GM19468 (cell line): ENCODE data around the gene AKT2.
"Not testable (repeated sequence)": the region's sequence is repeated elsewhere in the genome, so short reads cannot be mapped to it uniquely, and the experiment has no call there.

Source experiments
- ATAC-seq: cut with Tn5 transposase; IDR thresholded peaks from one replicate; pipeline ENCODE4 v1.9.1; 2021; ENCODE audit warnings: mild to moderate bottlenecking, moderate library complexity, moderate number of reproducible peaks; ENCODE audit not compliant: unreplicated experiment; ENCODE audit errors: extremely low read depth

The AKT2 gene

DNA sequence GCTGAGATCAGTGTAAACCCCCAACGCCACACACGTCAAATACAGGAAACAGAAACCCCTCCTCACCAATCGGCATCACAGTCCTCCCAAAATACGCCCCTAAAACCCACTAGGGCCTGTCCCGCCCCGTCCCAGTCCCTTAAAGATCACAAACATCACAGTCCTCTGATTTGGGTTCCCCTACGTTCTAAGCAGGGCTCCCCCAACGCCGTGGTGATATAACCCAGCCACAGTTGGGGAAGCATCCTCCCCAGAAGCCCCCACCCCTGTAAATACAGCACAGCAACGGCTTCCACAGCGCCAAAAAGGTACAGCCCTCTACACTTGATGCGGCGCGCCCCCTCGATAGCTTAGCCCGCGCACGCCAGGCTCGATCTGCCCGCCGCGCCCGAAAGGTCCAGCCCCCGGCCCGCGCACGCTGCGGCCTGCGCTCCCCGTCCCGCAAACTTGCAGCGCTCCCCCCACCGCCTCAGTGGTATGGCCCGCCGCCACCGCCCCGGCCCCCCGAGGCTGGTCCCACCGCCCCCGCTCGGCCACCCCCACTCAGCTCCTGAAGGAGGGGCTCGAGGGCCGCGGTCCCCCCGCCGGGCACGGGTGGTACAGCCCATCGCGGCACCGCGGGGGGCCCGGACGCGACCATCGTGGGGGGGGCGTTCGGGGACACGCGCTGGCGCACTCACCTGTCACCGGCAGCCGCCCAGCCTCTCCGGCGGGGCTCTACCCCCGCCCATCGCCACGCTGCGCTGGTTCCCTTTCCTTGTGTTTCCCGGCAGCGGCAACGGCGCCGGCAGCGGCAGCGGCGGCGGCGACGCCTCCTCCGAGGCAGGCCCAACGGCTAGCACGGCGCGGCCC, at the start of gene AKT2:
TSS of gene AKT2 (minus strand) at position 845 of the 852 bp plus-strand sequence. CDS start 20,078 bp downstream, outside the sequence.
- peak; percentile 3 for ATAC-seq

DNA sequence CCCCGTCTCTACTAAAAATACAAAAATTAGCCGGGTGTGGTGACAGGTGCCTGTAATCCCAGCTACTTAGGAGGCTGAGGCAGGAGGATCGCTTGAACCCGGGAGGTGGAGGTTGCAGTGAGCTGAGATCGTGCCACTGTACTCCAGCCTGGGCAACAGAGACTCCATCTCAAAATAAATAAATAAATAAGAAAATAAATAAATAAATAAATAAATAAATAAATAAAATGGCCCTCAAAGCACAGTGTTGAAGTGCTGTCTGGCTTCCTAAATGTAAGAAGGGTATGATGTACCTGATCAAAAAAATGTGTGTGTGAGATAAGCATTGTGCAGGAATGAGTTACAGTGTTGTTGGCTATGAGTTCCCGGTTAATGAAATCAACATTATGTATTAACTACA, 47.9 kb upstream of the AKT2 start:
- ATAC-seq = not testable (repeated sequence)

DNA sequence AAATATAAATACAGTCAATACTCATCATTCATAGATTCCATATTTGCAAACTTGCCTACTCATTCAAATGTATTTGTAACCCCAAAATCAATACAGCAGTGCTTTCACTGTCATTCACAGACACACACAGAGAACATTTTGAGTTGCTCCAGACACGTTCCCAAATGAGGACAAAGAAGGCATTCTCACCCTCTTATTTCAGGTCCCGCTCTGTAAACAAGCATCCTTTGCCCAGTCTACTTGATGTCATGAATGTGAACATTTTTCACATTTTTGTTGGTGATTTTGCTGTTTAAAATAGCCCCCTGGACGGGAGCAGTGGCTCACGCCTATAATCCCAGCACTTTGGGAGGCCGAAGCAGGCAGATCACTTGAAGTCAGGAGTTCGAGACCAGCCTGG, 47.5 kb upstream of the AKT2 start:
- no peak for ATAC-seq

GRCh38 chr19:40331052-40331451, 45.9 kb upstream of the AKT2 start:
- no peak for ATAC-seq

GRCh38 chr19:40326201-40326600, 41.1 kb upstream of the AKT2 start:
- ATAC-seq = no peak

- ATAC-seq = no peak
Observed at GRCh38 chr19:40323705-40324104, 38.6 kb upstream of the AKT2 start.

- ATAC-seq = no peak
Observed at GRCh38 chr19:40322951-40323615, 37.9 kb upstream of the AKT2 start.

DNA sequence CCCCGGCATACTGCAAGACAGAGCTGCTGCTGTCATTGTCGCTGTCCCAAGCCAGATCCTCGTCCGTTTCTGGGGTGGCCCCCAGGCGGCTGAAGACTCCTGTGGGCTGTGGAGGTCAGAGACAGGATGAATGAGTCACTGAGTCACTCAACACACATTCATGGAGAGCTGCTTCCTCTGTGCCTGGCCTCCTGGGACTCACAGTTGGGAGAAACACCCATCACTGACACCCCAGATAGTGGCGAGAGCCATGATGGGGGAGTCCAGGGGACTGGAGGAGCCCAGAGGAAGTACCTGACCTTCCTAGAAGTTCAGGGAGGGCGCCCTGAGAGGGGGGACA, 37.1 kb upstream of the AKT2 start:
- no peak for ATAC-seq

GRCh38 chr19:40321566-40322270, 36.6 kb upstream of the AKT2 start:
- no peak for ATAC-seq

- ATAC-seq = no peak
Observed at GRCh38 chr19:40321076-40321475, 35.9 kb upstream of the AKT2 start.

- no peak for ATAC-seq
Observed at GRCh38 chr19:40320558-40320935, 35.4 kb upstream of the AKT2 start.

GRCh38 chr19:40317338-40317737, 32.2 kb upstream of the AKT2 start:
- no peak for ATAC-seq

GRCh38 chr19:40315812-40316470, 30.8 kb upstream of the AKT2 start:
- no peak for ATAC-seq

- ATAC-seq = no peak
Observed at GRCh38 chr19:40314656-40315055, 29.5 kb upstream of the AKT2 start.

DNA sequence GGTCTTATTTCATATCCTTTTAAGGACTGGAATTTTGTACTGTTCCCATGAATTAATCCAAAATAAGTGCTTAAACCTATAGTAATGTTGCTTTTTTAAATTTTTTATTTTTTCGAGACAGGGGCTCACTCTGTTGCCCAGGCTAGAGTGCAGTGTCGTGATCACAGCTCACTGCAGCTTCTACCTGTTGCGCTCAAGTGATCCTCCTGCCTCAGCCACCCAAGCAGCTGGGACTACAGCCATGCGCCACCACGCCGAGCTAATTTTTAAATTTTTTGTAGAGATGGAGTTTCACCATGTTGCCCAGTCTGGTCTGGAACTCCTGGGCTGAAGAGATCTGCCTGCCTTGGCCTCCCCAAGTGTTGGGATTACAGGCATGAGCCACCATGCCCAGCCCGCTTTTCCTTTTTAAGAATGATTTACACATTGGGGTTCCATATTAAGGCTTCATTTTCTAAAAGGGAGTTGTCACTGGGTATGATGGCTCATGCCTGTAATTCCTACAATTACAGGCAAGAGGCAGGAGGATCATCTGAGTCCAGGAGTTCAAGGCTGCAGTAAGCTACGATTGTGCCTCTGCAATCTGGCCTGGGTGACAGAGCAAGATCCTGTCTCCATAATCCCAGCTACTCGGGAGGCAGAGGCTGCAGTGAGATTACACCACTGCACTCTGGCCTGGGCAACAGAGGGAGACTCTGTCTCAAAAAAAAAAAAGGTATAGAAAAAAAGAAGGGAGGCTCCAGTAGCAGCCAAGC, 28.3 kb upstream of the AKT2 start:
- ATAC-seq = no peak

DNA sequence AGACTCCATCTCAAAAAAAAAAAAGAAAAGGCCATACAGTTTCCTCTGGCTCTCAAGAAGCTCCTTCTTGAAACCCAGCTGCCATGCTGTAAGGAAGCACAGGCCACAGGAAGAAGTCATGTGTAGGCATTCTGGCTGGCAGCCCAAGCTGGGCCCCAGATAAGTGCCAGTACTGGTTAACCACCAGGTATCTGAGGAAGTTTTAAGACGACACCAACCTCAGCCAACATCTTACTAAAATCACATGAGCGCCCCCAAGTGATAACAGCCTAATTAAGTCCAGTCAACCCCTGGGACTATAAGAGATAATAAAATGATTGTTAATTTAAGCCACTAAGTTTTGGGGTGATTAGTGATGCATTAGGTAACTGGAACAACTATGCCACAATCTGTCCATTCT, 27.4 kb upstream of the AKT2 start:
- no peak for ATAC-seq

- no peak for ATAC-seq
Observed at GRCh38 chr19:40309666-40310065, 24.5 kb upstream of the AKT2 start.

DNA sequence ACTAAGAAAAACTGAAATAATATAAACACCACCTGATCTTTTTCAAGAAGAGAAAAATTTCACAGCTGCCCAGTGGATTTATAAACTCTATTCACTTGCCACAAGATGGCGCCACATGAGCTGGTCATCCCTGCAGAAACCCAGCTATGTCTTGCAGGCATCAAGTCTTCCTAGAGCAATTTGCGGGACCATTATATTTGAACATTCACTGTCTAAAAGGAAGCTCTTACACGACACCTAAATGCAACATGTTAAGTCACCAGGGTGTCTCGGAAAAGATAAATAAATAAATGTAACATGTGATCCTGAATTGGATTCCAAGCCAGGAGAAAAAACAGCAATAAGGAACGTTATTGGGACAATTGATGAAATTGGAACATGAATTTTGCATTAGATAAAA, 20.3 kb upstream of the AKT2 start:
- no peak for ATAC-seq

DNA sequence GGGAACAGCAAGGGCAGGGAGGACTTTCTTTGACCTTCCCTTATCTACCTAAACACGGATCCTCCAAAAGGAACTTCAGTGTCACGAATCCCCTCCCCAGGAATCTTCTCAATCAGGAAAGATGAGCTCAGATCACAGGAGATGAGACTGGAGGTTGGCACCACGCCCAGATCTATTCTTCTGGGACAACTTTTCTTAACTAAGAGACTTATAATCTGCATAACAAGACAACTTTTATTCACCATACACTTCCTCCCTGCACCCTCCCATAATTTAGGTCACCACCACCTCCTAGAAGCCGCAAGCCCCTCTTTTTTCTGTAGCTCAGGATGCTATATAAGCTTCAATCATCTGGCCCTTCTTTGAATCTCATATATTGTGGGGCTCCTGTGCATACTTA, 19.2 kb upstream of the AKT2 start:
- ATAC-seq = no peak

GRCh38 chr19:40303765-40304164, 18.6 kb upstream of the AKT2 start:
- no peak for ATAC-seq
